Globus pallidus (tissue), 1 donor: ENCODE measurements around the gene CKM.

Experiments
- DNase-seq: peaks from one replicate; pipeline ENCODE4 v3.0.0-alpha.2; 2015; ENCODE audit warnings: low spot score

The CKM gene

GRCh38 chr19:45322744-45323281 lies at the start of gene CKM:
Gene CKM (minus strand): TSS chr19:45322875. CDS start chr19:45319713, 3,162 bp downstream.
- DNase-seq: no peak

DNA sequence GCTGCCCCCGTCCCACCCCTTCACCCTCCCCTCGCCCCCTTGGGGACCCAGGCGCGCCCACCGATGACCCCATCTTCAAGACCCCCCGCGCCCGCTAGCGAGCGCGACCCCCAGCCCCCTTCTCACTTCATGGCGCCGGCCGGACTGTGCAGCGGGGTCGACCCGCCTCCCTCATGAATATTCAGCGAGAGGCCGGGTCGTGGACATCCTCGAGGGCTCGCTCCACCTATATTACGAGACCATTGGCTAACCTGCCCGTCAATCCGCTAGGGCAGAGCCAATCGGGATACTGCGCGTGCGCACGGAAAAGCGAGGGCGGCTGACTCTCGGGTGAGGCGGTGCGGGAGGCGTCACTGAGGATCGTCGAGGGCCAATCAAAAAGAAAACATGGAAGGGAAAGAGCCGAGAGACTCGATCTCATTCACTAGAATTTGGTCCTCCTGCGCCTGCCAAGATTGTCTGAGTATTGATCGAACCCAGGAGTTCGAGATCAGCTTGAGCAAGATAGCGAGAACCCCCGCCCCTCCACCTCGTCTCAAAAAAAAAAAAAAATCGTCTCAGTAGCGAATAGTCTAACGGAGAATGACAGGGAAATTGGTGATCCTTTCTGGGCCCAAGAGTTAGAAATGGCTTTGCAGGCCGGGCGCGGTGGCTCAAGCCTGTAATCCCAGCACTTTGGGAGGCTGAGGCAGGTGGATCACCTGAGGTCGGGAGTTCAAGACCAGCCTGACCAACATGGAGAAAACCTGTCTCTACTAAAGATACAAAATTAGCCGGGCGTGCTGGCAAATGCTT lies 47.9 kb upstream of the CKM start, which contains the start of gene ERCC2:
TSS of gene ERCC2 (minus strand) at position 164 of the 795 bp plus-strand sequence. CDS start at position 131, 33 bp downstream.
- DNase-seq: peak; percentile 98

DNA sequence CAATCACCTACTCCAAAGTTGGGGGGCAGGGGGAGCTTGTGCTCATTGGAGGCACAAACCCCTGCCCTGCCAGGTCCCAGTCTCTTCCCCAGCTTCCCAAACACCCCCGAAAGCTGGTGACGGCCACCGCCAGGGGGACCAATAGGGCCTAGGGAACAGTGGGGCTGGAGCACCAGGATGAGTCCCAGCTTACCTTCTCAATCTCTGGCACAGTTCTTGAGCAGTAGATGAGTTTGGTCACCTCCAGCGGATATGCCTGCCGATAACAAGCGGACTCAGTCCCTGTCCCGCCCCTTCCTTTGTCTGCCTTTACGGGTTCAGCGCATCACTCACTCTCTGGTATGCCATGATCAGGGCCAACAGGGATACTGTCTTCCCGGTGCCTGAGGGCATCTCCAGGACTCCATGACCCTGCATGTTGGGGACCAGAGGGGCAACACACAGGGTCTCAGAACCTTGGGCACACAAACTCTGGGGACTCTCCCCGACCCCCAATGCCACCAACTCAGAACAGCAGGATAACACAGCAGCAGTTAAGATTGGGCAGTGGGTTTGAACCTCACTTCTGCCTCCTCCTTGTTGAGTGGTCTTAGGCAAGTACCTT lies 46.2 kb upstream of the CKM start:
- no peak for DNase-seq

GRCh38 chr19:45368127-45368526 lies 45.5 kb upstream of the CKM start:
- no peak for DNase-seq

- DNase-seq: no peak
These were observed 42.0 kb upstream of the CKM start for GRCh38 chr19:45364696-45365095.

DNA sequence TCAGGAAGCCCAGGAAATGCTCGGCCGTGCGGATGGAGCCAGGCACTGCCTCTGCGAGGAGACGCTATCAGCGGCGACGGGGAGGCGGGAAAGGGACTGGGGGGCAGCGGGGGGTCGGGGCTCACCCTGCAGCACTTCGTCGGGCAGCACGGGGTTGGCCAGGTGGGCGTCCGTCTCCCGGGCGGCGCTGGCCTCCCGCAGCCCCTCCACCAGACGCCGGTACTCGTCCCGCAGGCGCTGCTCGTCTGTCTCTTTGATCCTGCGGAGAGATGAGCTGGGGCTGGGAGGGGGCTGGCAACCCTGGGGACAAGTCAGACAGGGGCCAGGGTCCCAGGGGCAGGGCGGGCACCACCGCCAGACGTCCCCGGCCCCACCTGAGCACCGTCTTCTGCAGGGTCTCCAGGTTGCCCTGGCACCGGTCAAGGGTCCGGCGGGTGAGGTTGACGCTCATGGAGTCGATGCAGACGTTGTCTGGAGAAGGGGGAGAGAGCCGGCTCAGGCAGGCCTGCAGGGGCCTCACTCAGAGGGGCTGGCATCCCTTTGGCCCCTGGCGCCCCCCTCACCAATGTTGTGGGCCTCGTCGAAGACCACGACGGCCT lies 41.3 kb upstream of the CKM start:
- DNase-seq: no peak

- DNase-seq: no peak
These were observed 39.6 kb upstream of the CKM start for GRCh38 chr19:45362291-45362690.

DNA sequence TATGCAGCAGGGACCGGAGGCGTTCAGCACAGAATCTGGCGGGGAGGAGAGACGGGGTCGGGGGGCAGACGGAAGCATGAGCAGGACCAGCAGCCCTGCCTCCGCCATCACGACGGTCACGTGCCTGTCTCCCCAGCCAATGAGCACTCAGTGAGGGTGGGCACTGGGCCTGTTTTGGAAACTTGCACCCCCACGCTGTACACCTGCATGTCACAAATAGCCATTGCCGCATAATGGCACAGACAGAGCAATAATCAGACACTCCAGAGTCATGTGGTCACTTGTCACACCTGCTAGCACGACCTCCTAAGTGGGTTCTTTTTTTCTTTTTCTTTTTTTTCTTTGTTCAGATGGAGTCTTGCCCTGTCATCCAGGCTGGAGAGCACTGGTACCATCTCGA lies 38.9 kb upstream of the CKM start:
- DNase-seq: no peak

DNA sequence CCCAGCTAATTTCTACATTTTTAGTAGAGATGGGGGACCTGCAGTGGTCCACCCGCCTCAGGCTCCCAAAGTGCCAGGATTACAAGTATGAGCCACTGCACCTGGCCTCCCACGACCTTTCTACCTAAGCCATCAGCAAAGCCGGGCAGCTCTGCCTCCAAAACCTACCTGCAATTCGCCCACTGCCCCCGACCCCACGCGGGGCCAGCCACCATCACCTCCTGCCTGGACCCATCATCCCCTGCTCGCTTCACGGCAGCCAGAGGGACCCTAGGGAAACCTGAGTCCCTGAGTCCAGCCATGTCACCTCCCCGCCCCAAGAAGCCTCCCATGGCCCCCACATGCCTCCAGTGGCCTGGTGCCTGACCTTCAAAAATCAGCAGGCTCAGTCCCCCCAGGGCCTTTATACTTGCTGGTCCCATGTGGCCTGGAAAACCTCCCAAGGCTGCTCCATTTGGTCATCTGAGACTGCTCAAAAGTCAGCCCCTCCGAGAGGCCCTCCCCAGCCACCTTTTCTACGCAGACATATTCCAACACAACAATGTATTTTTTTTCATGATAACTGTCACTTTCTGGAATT lies 35.6 kb upstream of the CKM start:
- DNase-seq: no peak

GRCh38 chr19:45357445-45357783 lies 34.7 kb upstream of the CKM start:
- no peak for DNase-seq

DNA sequence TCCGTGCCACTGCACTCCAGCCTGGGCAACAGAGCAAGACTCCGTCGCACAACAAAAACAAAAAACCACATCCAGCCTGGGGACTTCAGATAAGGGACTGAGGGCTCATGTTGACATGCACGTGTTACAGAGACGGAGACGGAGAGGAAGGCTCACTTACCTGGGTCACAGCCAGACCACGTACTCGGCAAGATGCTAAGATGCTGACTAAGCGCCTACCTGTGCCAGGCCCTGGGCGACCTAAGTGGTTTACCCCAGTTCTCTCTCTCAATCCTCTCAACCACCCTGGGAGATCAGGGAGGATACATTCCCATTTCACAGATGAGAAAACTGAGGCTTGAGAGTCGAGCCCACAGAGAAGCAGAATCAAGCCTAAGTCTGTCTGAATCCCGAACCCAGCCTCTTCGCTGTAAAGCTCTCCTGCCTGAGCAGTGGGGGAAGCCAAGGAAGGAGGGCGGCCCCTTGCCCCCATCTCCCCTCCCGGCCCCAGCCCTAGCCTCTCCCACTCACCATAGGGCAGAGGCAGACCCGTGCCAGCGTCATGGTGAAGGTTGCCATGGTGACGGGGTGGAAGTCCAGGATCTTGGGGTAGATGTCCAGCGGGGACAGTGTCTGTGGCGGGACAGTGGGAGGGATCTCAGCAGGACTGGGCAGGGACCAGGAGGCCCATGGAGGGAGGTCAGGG lies 34.2 kb upstream of the CKM start:
- no peak for DNase-seq

DNA sequence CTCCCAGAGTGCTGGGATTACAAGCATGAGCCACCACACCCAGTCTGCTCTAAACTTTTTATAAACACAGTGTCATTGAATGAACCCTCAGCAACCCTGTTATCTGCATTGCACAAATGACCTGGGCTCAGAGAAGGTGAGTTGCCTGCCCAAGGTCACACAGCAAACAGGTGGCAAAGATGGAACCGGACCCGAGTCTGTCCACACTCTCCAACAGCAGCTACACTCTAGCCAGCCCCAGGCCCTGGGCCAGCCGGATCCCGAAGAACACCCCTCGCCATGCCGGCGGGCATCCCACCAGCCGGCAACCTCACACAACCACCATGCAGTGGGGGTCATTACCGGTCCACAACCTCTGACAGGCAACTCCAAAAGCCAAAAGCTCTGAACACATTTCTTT lies 33.2 kb upstream of the CKM start:
- DNase-seq: no peak

DNA sequence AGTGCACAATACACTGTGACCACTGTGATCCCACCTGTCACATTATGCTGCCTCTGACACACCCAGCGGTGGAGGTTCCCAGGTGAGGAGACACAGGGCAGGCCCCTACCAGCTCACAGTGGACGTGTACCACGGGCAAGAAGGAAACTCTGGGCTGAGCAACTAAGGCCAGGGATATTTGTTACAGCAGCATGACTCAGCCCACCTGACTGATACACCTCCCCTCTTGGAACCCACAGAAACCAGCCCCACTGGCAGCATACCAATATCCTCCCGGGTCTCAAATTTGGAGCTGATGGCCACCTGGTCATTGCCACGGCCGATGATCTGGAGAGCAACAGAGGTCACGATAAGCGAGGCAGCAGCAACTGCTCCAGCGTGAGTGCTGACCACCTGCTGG lies 32.7 kb upstream of the CKM start:
- DNase-seq: no peak

- DNase-seq: no peak
These were observed 31.7 kb upstream of the CKM start for GRCh38 chr19:45354241-45354842.

GRCh38 chr19:45352914-45353796 lies 30.5 kb upstream of the CKM start:
- no peak for DNase-seq

GRCh38 chr19:45352471-45352870 lies 29.8 kb upstream of the CKM start:
- DNase-seq: no peak

DNA sequence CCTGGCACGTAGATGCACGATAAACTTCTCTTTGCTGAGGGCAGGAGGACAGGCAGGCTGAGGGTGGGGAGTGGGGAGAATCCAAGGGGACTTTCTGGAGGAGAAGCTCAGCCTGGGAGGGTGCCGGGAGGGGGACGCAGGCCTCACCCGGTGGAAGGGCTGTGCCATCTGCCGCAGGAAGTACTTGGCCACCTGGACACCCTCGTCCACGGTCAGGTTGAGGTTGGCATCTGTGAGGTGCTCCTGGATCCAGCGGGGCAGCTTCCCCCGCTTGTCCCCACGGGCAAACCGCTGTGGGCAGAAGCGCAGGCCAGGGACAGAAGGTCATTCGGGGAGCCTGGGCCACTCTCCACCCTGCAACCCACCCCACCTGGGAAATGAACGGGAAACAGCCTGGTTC lies 29.4 kb upstream of the CKM start:
- no peak for DNase-seq

DNA sequence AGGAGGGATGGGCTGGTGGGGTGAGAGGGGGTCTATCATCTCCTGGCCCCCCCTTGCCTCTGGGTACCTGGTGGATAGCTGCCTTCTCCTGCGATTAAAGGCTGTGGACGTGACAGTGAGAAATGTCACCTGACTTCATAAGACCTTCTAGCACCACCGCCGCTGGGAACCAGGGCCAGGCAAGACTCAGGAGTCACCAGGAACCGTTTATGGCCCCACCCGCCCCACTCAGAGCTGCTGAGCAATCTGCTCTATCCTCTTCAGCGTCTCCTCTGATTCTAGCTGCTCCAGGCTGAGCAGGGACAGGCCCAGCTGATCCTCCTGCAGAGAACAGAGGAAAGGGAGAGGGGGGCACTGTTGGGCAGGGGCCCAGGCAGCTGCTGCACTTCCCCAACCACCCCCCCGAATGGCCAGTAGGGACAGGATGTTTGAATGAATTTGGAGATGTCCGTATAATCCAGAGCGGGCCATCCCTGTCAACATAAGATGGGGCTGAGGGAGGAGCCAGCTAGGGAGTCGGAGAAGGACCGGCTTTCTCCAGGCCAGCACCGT lies 28.8 kb upstream of the CKM start:
- DNase-seq: no peak

DNA sequence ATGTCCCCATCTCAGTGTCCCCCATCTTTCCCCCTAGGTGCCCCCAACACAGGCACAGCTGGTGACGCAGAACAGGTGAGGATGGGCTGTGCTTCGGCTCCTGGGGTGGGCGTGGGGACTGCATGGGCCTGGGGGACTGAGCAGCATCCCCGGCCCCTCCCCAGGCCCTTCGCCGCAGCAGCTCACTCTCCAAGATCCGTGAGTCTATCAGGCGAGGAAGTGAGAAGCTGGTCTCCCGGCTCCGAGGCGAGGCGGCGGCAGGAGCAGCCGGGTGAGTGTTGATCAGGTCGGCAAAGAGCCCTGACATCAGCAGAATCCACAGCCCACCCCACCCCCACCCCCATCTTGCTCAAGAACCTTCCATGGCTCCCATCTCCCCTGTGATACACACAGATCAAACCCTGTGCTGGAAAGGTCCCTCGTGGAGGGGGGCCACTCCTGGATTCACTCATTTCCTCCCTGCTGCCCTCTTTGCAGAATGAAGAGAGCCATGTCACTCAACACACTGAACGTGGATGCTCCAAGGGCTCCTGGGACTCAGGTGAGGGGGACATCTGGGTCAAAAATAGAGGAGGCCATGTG lies 27.9 kb upstream of the CKM start:
- no peak for DNase-seq

- DNase-seq: no peak
These were observed 26.8 kb upstream of the CKM start for GRCh38 chr19:45349430-45349941.
